Sigmoid colon (tissue), 7 donors: Measurements from ENCODE around the gene COLQ. TPM values are rescaled to one million over a fixed set of nuclear protein-coding genes. Genes with fewer than 3 reads are reported as not detected.

Experiments
- DNase-seq: peaks from one replicate; pipeline ENCODE4 v3.0.0-alpha.2; 2019
- H3K27ac ChIP-seq, 4 donors: fragments of 200-600 bp; sonication (generic); one replicate each; pipeline ENCODE4 v1.5.1; 2016 to 2019; ENCODE audit warnings: mild to moderate bottlenecking in 1 of 4
- H3K27me3 ChIP-seq, 3 donors: fragments of 200-600 bp; sonication (generic); one replicate each; pipeline ENCODE4 v1.5.1; 2019; ENCODE audit warnings: mild to moderate bottlenecking in 1 of 3
- H3K36me3 ChIP-seq, 4 donors: fragments of 200-600 bp; sonication (generic); one replicate each; pipeline ENCODE4 v1.5.1; 2016 to 2019
- H3K4me1 ChIP-seq, 4 donors: fragments of 200-600 bp; sonication (generic); one replicate each; pipeline ENCODE4 v1.5.1; 2017 to 2019
- H3K4me3 ChIP-seq, 4 donors: fragments of 200-600 bp; sonication (generic); one replicate each; pipeline ENCODE4 v1.5.1; 2017 to 2019; ENCODE audit warnings: mild to moderate bottlenecking in 2 of 4, moderate library complexity in 1 of 4
- H3K9me3 ChIP-seq, 4 donors: fragments of 200-600 bp in 3 of 4; sonication (generic) in 3 of 4; one replicate each; pipeline versions ENCODE4 v1.5.1 to v1.6.1; 2013 to 2019
- EP300 ChIP-seq, 4 donors: sonication (generic); formaldehyde crosslinking; IDR thresholded peaks; one replicate each; pipeline ENCODE4 v1.6.1; 2017; ENCODE audit warnings: antibody characterized with exemption in 4 of 4
- POLR2A ChIP-seq, 2 donors: fragments of 450-650 bp; IDR thresholded peaks; one replicate each; pipeline ENCODE4 v1.6.1; 2016; ENCODE audit warnings: antibody characterized with exemption in 2 of 2, mild to moderate bottlenecking in 2 of 2, moderate library complexity in 2 of 2
- POLR2AphosphoS5 ChIP-seq, 4 donors: sonication (generic); formaldehyde crosslinking; IDR thresholded peaks; one replicate each; pipeline ENCODE4 v1.6.1; 2017; ENCODE audit warnings: antibody characterized with exemption in 4 of 4
- WGBS, 2 donors: extraction: QIAGEN DNeasy Blood & Tissue Kit; methylation state at CpG; one replicate each; pipeline ENCODE4 v1.1.7; 2013; 5-methylcytosine and 5-hydroxymethylcytosine counted together
- intact Hi-C: fragments of 100-400 bp; cut with DNase I; formaldehyde crosslinking; loops from one replicate; pipeline ENCODE4 v1.15.1; 2023
- polyA plus RNA-seq, 3 donors: library from polyadenylated mRNA; stranded (reverse); fragments of 200-250 nt; gene quantifications; one replicate each; pipeline ENCODE4 v1.2.3, GENCODE V29; 2013
- total RNA-seq, 4 donors: library from RNA; depleted of rRNA; stranded (reverse); fragments of >200 nt; gene quantifications; one replicate each; pipeline ENCODE4 v1.1.0, GENCODE V29; 2016
- TF ChIP-seq, protein P1 (sequence below), 4 experiments: fragments of 450-650 bp in 3 of 4; fragments of 200-600 bp in 1 of 4; IDR thresholded peaks; one replicate each; pipeline ENCODE4 v1.5.1; 2016 to 2019; ENCODE audit warnings: antibody characterized with exemption in 4 of 4, mild to moderate bottlenecking in 3 of 4, moderate library complexity in 2 of 4
- donor health status: healthy with polysubstance abuse.
- donor health status: Bipolar disorder and iron deficiency.
- donor health status: healthy.

The COLQ gene
- total and polyA plus RNA-seq, 7 donors: 0.69 to 5.3 (median 1.9) TPM; not detected in 1

DNA sequence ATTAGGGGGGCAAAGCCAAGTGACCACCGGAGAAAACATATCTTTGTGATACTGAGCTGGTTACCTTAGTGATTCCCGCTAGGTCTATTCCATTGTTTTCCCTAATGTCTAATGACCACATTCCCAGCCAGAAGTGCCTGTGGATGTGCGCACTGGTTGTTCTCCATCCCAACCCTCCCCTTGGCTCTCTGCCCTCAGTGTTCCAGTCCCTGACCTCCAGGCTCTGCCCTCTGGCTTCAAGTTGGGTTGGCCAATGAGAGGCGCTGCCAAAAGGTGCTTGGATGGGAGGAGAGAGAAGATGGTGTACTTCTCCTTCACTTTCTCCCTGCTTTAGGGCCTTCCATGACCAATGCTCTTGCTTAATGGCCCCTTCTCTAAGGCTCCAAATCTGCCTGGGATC lies 2.4 kb downstream of the COLQ start:
- Histone ChIP-seq H3K36me3 (no peaks in the 10 kb centered on the region), H3K27me3 (no peaks in the 10 kb centered on the region), H3K4me3 (no peak overlapping the region), H3K9me3 (no peaks in the 10 kb centered on the region), H3K27ac (no peak overlapping the region), H3K4me1 (peaks cover 0 to 23% (median 18%) of the 10 kb centered on the region in 4 donors)
- WGBS, 2 donors: 96 to 98% methylated on average over 4 of the region's 4 CpGs
- DNase-seq: no peak
- TF ChIP-seq, protein P1, sequence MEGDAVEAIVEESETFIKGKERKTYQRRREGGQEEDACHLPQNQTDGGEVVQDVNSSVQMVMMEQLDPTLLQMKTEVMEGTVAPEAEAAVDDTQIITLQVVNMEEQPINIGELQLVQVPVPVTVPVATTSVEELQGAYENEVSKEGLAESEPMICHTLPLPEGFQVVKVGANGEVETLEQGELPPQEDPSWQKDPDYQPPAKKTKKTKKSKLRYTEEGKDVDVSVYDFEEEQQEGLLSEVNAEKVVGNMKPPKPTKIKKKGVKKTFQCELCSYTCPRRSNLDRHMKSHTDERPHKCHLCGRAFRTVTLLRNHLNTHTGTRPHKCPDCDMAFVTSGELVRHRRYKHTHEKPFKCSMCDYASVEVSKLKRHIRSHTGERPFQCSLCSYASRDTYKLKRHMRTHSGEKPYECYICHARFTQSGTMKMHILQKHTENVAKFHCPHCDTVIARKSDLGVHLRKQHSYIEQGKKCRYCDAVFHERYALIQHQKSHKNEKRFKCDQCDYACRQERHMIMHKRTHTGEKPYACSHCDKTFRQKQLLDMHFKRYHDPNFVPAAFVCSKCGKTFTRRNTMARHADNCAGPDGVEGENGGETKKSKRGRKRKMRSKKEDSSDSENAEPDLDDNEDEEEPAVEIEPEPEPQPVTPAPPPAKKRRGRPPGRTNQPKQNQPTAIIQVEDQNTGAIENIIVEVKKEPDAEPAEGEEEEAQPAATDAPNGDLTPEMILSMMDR (IDR thresholded peaks at IDR 0.05): no peak
- TF ChIP-seq EP300 (IDR thresholded peaks at IDR 0.05): no peak
- no peak for TF ChIP-seq POLR2AphosphoS5 (IDR thresholded peaks at IDR 0.05)
- no peak for TF ChIP-seq POLR2A (IDR thresholded peaks at IDR 0.05)
- intact Hi-C loops: no loop called here

- no peak for DNase-seq
- TF ChIP-seq EP300 (IDR thresholded peaks at IDR 0.05) (no peak), POLR2A (IDR thresholded peaks at IDR 0.05) (no peak), POLR2AphosphoS5 (IDR thresholded peaks at IDR 0.05) (no peak)
- TF ChIP-seq, protein P1 (IDR thresholded peaks at IDR 0.05): no peak
- H3K4me1 ChIP-seq: peaks cover 0 to 14% (median 12%) of the 10 kb centered on the region in 4 donors
- H3K36me3 ChIP-seq: no peaks in the 10 kb centered on the region
- H3K9me3 ChIP-seq: no peaks in the 10 kb centered on the region
- intact Hi-C loops: no loop called here
- WGBS, 2 donors: 92 to 93% methylated on average over 4 of the region's 4 CpGs
- no peak overlapping the region for H3K27ac ChIP-seq
- no peaks in the 10 kb centered on the region for H3K27me3 ChIP-seq
- H3K4me3 ChIP-seq: no peak overlapping the region
Measured at GRCh38 chr3:15514663-15515340, 6.7 kb downstream of the COLQ start.

DNA sequence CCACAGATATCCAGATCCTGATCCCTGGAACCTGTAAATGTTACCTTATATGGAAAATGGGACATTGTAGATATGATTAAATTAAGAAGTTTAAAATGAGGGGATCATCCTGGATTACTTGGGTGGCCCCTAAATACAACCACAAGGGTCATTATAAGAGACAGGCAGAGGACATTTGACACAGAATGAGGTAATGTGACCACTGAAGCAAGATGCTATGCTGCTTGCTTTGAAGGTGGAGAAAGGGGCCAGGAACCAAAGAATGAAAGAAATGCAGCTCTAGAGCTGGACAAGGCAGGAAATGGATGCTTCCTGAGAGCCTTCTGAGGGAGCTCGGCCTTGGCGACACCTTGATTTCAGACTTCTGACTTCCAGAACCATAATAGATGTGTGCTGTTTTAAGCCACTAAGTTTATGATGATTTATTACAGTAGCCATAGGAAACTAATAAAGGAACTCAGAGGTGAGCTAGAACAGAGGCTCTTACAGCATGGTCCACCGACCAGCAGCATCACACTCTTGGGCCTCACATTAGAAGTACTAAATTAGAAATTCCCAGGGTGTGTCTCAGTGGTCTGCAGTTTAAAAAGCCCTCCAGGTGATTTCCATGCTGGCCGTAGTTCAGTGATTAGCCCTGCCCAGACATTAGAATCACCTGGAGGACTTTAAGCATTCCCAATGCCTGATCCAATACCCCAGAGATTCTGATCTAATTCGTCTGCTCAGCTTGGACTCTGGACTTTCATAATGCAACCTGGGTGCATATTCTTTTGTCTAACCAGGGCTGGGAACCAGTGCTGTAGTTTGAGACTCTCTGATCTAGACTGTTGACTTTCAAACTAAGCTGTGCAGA lies 7.5 kb downstream of the COLQ start:
- Histone ChIP-seq H3K27ac (no peak overlapping the region), H3K27me3 (no peaks in the 10 kb centered on the region), H3K36me3 (no peaks in the 10 kb centered on the region), H3K4me3 (no peak overlapping the region), H3K4me1 (peaks cover 0 to 14% (median 12%) of the 10 kb centered on the region in 4 donors), H3K9me3 (no peaks in the 10 kb centered on the region)
- WGBS, 2 donors: 74 to 75% methylated on average over 5 of the region's 5 CpGs
- no peak for DNase-seq
- TF ChIP-seq POLR2AphosphoS5 (IDR thresholded peaks at IDR 0.05): no peak
- TF ChIP-seq POLR2A (IDR thresholded peaks at IDR 0.05): no peak
- TF ChIP-seq, protein P1 (IDR thresholded peaks at IDR 0.05): no peak
- TF ChIP-seq EP300 (IDR thresholded peaks at IDR 0.05): no peak
- intact Hi-C loops: no loop called here

DNA sequence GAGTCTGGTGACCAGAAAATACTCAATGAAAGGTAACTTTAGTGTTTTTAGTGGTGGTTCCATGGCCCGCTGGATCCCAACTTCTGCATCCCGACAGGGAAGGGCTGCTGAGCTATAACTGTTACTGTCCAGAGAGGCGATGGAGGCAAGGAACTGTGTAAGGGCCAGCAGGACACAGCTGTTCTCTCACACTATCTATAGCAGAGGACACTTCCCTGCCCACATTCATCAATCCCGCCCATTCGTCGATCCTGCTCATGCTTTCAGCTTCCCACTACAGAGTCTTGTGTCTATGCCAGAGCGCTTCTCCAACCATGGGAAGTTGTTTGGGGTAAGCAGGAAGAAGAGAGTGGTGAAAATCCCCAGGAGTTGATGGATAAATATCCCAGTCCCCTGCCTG lies 8.4 kb downstream of the COLQ start:
- DNase-seq: no peak
- WGBS, 2 donors: 85 to 88% methylated on average over 7 of the region's 7 CpGs
- Histone ChIP-seq H3K4me3 (no peak overlapping the region), H3K36me3 (no peaks in the 10 kb centered on the region), H3K9me3 (no peaks in the 10 kb centered on the region), H3K27me3 (no peaks in the 10 kb centered on the region), H3K4me1 (peaks cover 0 to 14% (median 12%) of the 10 kb centered on the region in 4 donors), H3K27ac (no peak overlapping the region)
- no peak for TF ChIP-seq POLR2AphosphoS5 (IDR thresholded peaks at IDR 0.05)
- TF ChIP-seq, protein P1 (IDR thresholded peaks at IDR 0.05): no peak
- no peak for TF ChIP-seq EP300 (IDR thresholded peaks at IDR 0.05)
- TF ChIP-seq POLR2A (IDR thresholded peaks at IDR 0.05): no peak
- intact Hi-C loops: no loop called here
